A673 (cell line): ENCODE results near the gene SANBR. TPM values are rescaled to one million over a fixed set of nuclear protein-coding genes. Genes with fewer than 3 reads are reported as not detected.

ENCODE experiments used
- BruUV-seq: library from RNA; stranded (reverse); fragments of 400-500 nt; replicated peaks from 2 replicates; lab custom pipeline; 2021; lab: Mats Ljungman, UMichigan
- CTCF ChIA-PET: fragments of 300-600 bp; sonication (Branson Sonifier 250); formaldehyde crosslinking; loops from one replicate; lab custom pipeline; 2022; ENCODE audit warnings: antibody characterized with exemption; lab: Charles Lee
- POLR2A ChIA-PET: fragments of 300-600 bp; sonication (Branson Sonifier 250); formaldehyde crosslinking; loops from one replicate; lab custom pipeline; 2022; ENCODE audit warnings: antibody characterized with exemption; ENCODE audit not compliant: low non-redundant PET; lab: Charles Lee
- DNase-seq: peaks from one replicate; pipeline ENCODE4 v3.0.0-alpha.2; 2015; ENCODE audit warnings: low spot score
- H3K27ac ChIP-seq: fragments of 200-600 bp; sonication (generic); 2 replicates; pipeline ENCODE4 v1.5.1; 2016; ENCODE audit warnings: mixed run types, low read depth, mild to moderate bottlenecking, mixed read lengths, antibody characterized with exemption, low read length; ENCODE audit not compliant: poor library complexity, severe bottlenecking
- H3K27me3 ChIP-seq: fragments of 200-600 bp; sonication (generic); replicated peaks from 2 replicates; pipeline ENCODE4 v1.6.1; 2017; ENCODE audit warnings: mixed run types, low read depth, mild to moderate bottlenecking, mixed read lengths, antibody characterized with exemption, low read length; ENCODE audit not compliant: insufficient read depth, poor library complexity
- H3K36me3 ChIP-seq: fragments of 200-600 bp; sonication (generic); 2 replicates; pipeline ENCODE4 v1.6.1; 2016; ENCODE audit warnings: mixed run types, mild to moderate bottlenecking, mixed read lengths, antibody characterized with exemption, low read length; ENCODE audit not compliant: insufficient read depth, poor library complexity, severe bottlenecking
- H3K4me1 ChIP-seq: fragments of 200-600 bp; sonication (generic); 2 replicates; pipeline ENCODE4 v1.6.1; 2017; ENCODE audit warnings: mixed run types, mild to moderate bottlenecking, mixed read lengths, antibody characterized with exemption, low read length; ENCODE audit not compliant: insufficient read depth, poor library complexity, severe bottlenecking
- H3K4me3 ChIP-seq: fragments of 200-600 bp; sonication (generic); 2 replicates; pipeline ENCODE4 v1.5.1; 2016; ENCODE audit warnings: low read depth, mixed run types, mild to moderate bottlenecking, mixed read lengths, low read length; ENCODE audit not compliant: poor library complexity, severe bottlenecking
- H3K9me3 ChIP-seq: fragments of 200-600 bp; sonication (generic); 2 replicates; pipeline ENCODE4 v1.6.1; 2016; ENCODE audit warnings: mixed run types, low read depth, mild to moderate bottlenecking, mixed read lengths, antibody characterized with exemption, low read length; ENCODE audit not compliant: poor library complexity, severe bottlenecking
- EZH2 ChIP-seq: fragments of 200-600 bp; sonication (generic); IDR thresholded peaks from 2 replicates; pipeline ENCODE4 v1.6.1; 2017; ENCODE audit warnings: borderline replicate concordance, low read depth, mild to moderate bottlenecking, mixed read lengths, antibody characterized with exemption, low read length; ENCODE audit not compliant: poor library complexity, severe bottlenecking
- intact Hi-C: fragments of 100-400 bp; cut with micrococcal nuclease; formaldehyde crosslinking; loops from one replicate; pipeline ENCODE4 v1.10.0; 2022; ENCODE audit not compliant: unreplicated experiment
- total RNA-seq: library from RNA; stranded (reverse); gene quantifications from 2 replicates; pipeline ENCODE4 v1.2.3, GENCODE V29; 2021
- TF ChIP-seq, protein P1 (sequence below): fragments of 300-800, 200-600 bp; sonication (generic); conservative IDR thresholded peaks from 2 replicates; pipeline ENCODE4 v1.5.1; 2017; ENCODE audit warnings: low read depth, mild to moderate bottlenecking, antibody characterized with exemption, low read length, moderate library complexity, mixed read lengths

SANBR gene
- total RNA-seq, 1 experiment from 2014 or later, result 12.1 TPM

DNA sequence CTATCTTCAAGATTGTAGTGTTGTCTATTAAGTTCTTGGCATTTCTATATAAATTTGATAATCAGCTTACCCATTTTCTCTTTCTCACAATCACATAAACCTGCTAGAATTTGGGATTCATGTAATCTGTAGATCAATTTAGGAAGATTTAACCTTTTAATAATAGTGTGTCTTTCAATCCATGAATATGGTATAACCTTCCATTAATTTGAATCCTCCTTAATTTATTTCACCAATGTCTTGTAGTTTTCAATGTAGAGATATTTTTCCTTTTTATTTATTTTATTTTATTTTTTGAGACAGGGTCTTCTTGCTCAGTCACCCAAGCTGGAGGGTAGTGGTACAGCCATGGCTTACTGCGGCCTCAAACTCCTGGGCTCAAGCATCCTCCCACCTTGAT, 20.2 kb downstream of the SANBR start:
- CTCF ChIA-PET, result no interaction called here
- no peak for DNase-seq

DNA sequence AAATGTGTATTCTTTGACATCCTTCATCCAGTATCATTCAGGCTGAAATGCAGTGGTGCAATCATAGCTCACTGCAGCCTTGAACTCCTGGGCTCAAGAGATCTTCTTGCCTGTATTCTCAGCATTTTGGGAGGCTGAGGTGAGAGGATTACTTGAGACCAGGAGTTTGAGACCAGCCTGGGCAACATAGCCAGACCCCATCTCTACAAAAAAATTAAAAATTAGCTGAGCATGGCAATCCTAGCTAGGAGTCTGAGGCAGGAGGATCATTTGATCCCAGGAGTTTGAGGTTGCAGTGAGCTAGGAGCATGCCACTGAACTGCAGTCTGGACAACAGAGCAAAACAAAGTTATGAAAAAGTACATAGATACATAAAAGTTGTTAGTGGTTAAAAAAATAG, 24.1 kb downstream of the SANBR start:
- CTCF ChIA-PET, result no interaction called here
- Histone ChIP-seq H3K4me3 (no peak overlapping the region), H3K27me3 (no peaks in the 10 kb centered on the region), H3K9me3 (no peaks in the 10 kb centered on the region), H3K4me1 (no peaks in the 10 kb centered on the region), H3K27ac (no peak overlapping the region), H3K36me3 (peaks cover 2% of the 10 kb centered on the region)
- DNase-seq, result no peak
- no peak for TF ChIP-seq EZH2
- TF ChIP-seq, protein P1, sequence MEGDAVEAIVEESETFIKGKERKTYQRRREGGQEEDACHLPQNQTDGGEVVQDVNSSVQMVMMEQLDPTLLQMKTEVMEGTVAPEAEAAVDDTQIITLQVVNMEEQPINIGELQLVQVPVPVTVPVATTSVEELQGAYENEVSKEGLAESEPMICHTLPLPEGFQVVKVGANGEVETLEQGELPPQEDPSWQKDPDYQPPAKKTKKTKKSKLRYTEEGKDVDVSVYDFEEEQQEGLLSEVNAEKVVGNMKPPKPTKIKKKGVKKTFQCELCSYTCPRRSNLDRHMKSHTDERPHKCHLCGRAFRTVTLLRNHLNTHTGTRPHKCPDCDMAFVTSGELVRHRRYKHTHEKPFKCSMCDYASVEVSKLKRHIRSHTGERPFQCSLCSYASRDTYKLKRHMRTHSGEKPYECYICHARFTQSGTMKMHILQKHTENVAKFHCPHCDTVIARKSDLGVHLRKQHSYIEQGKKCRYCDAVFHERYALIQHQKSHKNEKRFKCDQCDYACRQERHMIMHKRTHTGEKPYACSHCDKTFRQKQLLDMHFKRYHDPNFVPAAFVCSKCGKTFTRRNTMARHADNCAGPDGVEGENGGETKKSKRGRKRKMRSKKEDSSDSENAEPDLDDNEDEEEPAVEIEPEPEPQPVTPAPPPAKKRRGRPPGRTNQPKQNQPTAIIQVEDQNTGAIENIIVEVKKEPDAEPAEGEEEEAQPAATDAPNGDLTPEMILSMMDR, result no peak
- no TSS peak for BruUV-seq
- intact Hi-C loops, result no loop called here
- POLR2A ChIA-PET, result no interaction called here

More for the DNA sequence above, 20.2 kb downstream of the SANBR start:
- intact Hi-C loops, result no loop called here
- peaks cover 2% of the 10 kb centered on the region for H3K36me3 ChIP-seq
- no peaks in the 10 kb centered on the region for H3K9me3 ChIP-seq
- H3K4me3 ChIP-seq, result no peak overlapping the region
- no peaks in the 10 kb centered on the region for H3K4me1 ChIP-seq
- POLR2A ChIA-PET, result no interaction called here
- H3K27ac ChIP-seq, result no peak overlapping the region
- no peaks in the 10 kb centered on the region for H3K27me3 ChIP-seq
- TF ChIP-seq, protein P1, result no peak
- no peak for TF ChIP-seq EZH2
- BruUV-seq, result no TSS peak

DNA sequence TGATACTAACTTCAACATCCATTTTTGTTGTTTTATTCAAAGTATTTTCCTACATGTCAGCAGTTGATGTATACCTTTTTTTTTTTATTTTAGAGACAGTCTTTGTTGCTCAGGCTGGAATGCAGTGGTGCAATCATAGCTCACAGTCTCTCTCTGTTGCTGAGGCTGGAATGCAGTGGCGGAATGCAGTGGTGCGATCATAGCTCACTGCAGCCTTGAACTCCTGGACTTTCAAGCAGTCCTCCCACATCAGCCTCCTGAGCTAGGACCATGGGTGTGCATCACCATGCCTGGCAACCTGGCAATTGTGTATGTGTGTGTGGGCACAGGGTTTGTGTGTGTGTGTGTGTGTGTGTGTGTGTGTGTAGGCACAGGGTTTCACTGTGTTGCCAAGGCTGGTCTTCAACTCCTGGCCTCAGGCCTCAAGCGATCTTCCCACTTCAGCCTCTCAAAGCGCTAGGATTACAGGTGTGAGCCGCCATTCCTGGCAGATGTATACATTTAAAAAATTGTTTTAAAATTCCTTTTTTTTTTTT, 24.8 kb downstream of the SANBR start:
- POLR2A ChIA-PET, result no interaction called here
- intact Hi-C loops, result no loop called here

More for the DNA sequence above, 24.8 kb downstream of the SANBR start:
- Histone ChIP-seq H3K27ac (no peak overlapping the region), H3K4me3 (no peak overlapping the region), H3K27me3 (no peaks in the 10 kb centered on the region), H3K4me1 (no peaks in the 10 kb centered on the region), H3K36me3 (peaks cover 2% of the 10 kb centered on the region), H3K9me3 (no peaks in the 10 kb centered on the region)
- TF ChIP-seq, protein P1, result no peak
- no peak for TF ChIP-seq EZH2
- DNase-seq, result no peak
- CTCF ChIA-PET, result no interaction called here
- BruUV-seq, result no TSS peak
